Tibial artery (tissue), 4 donors: ENCODE data around the gene RARB.

Source experiments
- DNase-seq, 2 donors: peaks; one replicate each; pipeline ENCODE4 v3.0.0-alpha.2; 2019
- H3K27ac ChIP-seq, 2 donors: fragments of 200-600 bp; sonication (generic) in 1 of 2; 1 replicate in 1 of 2; 2 replicates in 1 of 2; pipeline ENCODE4 v1.5.1; 2018 to 2019; ENCODE audit warnings: mild to moderate bottlenecking in 1 of 2
- H3K27me3 ChIP-seq, 2 donors: fragments of 200-600 bp; sonication (generic) in 1 of 2; one replicate each; pipeline versions ENCODE4 v1.5.1 to v1.6.0; 2016 to 2019
- H3K36me3 ChIP-seq, 3 donors: fragments of 200-600 bp; sonication (generic) in 2 of 3; one replicate each; pipeline ENCODE4 v1.5.1; 2016 to 2019; ENCODE audit warnings: mild to moderate bottlenecking in 2 of 3
- H3K4me1 ChIP-seq, 4 donors: fragments of 200-600 bp; sonication (generic) in 2 of 4; 1 replicate in 3 of 4; 2 replicates in 1 of 4; pipeline ENCODE4 v1.5.1; 2016 to 2019
- H3K4me3 ChIP-seq, 2 donors: fragments of 200-600 bp; sonication (generic) in 1 of 2; 1 replicate in 1 of 2; 2 replicates in 1 of 2; pipeline ENCODE4 v1.5.1; 2018 to 2019; ENCODE audit warnings: mild to moderate bottlenecking in 2 of 2
- H3K9me3 ChIP-seq, 3 donors: fragments of 200-600 bp; sonication (generic) in 1 of 3; one replicate each; pipeline ENCODE4 v1.5.1; 2016 to 2019
- intact Hi-C: fragments of 100-400 bp; cut with DNase I; formaldehyde crosslinking; loops from one replicate; pipeline ENCODE4 v1.15.0; 2023; ENCODE audit warnings: low total_unique reads
- TF ChIP-seq, protein P1 (sequence below), 2 experiments: fragments of 200-600 bp in 1 of 2; fragments of 450-650 bp in 1 of 2; IDR thresholded peaks; one replicate each; pipeline ENCODE4 v1.5.1; 2017 to 2019; ENCODE audit warnings: antibody characterized with exemption in 2 of 2, mild to moderate bottlenecking in 1 of 2, moderate library complexity in 1 of 2

Gene RARB

DNA sequence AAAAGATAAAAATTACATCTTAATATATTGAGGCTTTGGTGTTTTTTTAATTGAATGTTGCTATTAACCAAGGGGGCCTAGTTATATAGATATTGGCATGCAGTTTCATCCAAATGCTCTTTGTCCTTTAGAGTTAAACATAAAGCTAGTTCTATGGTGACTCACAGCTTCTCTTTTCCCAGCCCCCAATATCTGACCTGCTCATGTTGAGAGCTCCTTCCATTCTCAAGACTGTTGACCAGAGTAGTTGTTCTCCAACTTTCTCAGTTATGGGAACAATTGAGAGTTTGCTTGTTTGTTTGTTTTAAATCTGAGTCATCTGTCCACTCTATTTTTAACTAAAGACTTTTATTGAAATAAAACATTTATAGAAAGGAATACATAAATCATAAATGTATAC is 15.8 kb upstream of the RARB start:
- Histone ChIP-seq H3K9me3 (no peaks in the 10 kb centered on the region), H3K36me3 (no peaks in the 10 kb centered on the region), H3K27me3 (no peaks in the 10 kb centered on the region), H3K27ac (no peak overlapping the region), H3K4me1 (no peaks in the 10 kb centered on the region), H3K4me3 (no peak overlapping the region)
- intact Hi-C loops: no loop called here
- no peak for DNase-seq
- TF ChIP-seq, protein P1, sequence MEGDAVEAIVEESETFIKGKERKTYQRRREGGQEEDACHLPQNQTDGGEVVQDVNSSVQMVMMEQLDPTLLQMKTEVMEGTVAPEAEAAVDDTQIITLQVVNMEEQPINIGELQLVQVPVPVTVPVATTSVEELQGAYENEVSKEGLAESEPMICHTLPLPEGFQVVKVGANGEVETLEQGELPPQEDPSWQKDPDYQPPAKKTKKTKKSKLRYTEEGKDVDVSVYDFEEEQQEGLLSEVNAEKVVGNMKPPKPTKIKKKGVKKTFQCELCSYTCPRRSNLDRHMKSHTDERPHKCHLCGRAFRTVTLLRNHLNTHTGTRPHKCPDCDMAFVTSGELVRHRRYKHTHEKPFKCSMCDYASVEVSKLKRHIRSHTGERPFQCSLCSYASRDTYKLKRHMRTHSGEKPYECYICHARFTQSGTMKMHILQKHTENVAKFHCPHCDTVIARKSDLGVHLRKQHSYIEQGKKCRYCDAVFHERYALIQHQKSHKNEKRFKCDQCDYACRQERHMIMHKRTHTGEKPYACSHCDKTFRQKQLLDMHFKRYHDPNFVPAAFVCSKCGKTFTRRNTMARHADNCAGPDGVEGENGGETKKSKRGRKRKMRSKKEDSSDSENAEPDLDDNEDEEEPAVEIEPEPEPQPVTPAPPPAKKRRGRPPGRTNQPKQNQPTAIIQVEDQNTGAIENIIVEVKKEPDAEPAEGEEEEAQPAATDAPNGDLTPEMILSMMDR (IDR thresholded peaks at IDR 0.05): no peak

DNA sequence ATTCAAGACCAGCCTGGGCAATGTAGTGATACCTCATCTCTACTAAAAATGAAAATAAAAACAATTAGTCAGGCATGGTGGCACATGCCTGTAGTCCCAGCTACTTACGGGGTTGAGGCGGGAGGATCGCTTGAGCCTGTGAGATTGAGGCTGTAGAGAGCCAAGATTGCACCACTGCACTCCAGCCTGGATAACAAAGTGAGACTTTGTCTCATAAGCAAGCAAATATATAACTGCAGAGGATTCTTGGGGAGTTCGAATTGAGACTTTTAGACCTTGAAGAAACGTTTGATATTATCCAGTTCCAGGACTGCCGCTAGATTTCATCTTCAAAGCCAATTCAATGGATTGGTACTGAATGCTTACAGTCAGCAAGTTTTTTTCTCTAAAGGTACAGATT is 11.9 kb upstream of the RARB start:
- no peaks in the 10 kb centered on the region for H3K27me3 ChIP-seq
- intact Hi-C loops: no loop called here
- no peak overlapping the region for H3K27ac ChIP-seq
- H3K4me1 ChIP-seq: no peaks in the 10 kb centered on the region
- no peak overlapping the region for H3K4me3 ChIP-seq
- TF ChIP-seq, protein P1 (IDR thresholded peaks at IDR 0.05): no peak
- no peaks in the 10 kb centered on the region for H3K9me3 ChIP-seq
- H3K36me3 ChIP-seq: no peaks in the 10 kb centered on the region
- no peak for DNase-seq

DNA sequence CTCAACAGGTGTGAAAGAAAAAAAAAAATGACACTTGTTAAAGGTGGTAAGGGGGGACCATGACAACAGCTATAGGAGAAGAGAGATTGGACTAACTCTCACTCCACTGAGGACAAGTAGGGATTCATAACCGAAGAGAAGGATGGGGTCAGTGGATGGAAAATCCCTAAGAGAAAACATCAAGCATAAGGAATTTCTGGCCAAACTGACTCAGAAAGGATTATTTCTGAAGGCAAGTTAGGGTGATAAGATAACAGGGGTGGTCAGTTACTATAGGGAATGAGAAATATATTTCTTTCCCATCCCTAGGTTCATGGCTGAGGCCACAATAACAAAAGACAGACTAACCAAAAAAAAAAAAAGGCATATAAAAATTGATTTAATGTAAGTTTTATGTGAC is 9.5 kb upstream of the RARB start:
- peaks cover 0 to 1% (median 0%) of the 10 kb centered on the region in 4 donors for H3K4me1 ChIP-seq
- H3K4me3 ChIP-seq: no peak overlapping the region
- TF ChIP-seq, protein P1 (IDR thresholded peaks at IDR 0.05): no peak
- DNase-seq: no peak
- H3K36me3 ChIP-seq: no peaks in the 10 kb centered on the region
- no peaks in the 10 kb centered on the region for H3K27me3 ChIP-seq
- no peaks in the 10 kb centered on the region for H3K9me3 ChIP-seq
- intact Hi-C loops: no loop called here
- H3K27ac ChIP-seq: no peak overlapping the region

DNA sequence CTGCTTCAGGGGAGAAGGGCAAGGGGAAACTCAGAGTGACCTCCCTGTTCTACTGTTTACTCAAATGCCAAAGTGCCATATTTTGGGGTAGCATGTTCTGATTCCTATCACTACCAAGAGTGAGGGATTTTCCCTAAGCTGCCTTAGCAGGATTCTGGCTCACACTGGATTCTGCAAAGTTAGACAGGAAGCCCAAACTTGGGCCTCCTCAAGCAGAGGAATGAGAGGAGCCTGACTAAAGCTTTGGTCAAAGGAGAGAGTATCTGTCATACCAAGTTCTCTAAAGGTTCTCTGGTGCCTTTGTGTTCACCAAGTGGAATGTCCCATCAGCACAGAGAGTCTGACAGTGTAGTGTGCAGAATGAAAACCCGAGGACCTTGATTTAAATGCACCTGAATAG is 8.8 kb upstream of the RARB start:
- Histone ChIP-seq H3K9me3 (no peaks in the 10 kb centered on the region), H3K36me3 (no peaks in the 10 kb centered on the region), H3K4me1 (peaks cover 0 to 8% (median 2%) of the 10 kb centered on the region in 4 donors), H3K27ac (no peak overlapping the region), H3K27me3 (no peaks in the 10 kb centered on the region), H3K4me3 (no peak overlapping the region)
- intact Hi-C loops: no loop called here
- no peak for DNase-seq
- TF ChIP-seq, protein P1 (IDR thresholded peaks at IDR 0.05): no peak

DNA sequence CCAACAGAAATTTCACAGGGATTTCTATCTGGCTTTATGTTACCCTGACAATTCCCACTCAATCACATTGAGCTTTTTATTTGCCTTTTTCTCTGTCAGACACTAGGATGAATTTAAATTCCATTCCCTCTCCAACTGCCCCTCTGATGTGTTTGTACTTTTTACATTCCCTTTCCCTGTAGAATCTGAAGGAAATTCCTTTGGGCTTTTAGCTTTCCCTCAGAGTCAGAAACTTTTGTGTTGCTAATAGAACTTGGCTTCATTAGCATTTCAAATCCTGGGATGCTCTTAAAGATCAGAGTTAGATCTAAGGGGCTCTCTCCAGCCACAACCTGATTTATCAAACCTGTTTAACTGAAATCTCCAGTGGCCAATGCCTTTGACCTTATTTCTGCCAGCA is 7.9 kb upstream of the RARB start:
- Histone ChIP-seq H3K4me1 (peaks cover 0 to 13% (median 2%) of the 10 kb centered on the region in 4 donors), H3K4me3 (no peak overlapping the region), H3K27me3 (no peaks in the 10 kb centered on the region), H3K27ac (no peak overlapping the region), H3K36me3 (no peaks in the 10 kb centered on the region), H3K9me3 (no peaks in the 10 kb centered on the region)
- no peak for DNase-seq
- TF ChIP-seq, protein P1 (IDR thresholded peaks at IDR 0.05): no peak
- intact Hi-C loops: no loop called here

DNA sequence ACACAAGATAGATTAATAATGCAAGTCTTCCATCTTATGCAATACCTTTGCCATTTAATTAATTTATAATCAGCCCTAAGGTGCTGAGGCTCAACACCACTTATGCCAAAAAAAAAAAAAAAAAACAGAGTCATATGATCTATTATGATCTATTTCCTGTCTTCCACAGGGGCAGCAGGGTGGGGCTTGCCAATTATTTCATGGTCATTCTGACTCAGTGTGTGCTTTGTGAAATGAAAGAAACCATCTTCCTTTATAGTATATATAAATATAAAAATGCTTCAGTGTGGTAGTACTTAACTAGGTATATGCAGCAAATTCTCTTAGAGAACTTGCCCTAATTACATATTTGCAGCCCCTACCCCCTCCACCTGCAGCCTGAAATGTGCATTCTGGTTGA is 7.2 kb upstream of the RARB start:
- intact Hi-C loops: no loop called here

More for the DNA sequence above, 7.2 kb upstream of the RARB start:
- Histone ChIP-seq H3K9me3 (no peaks in the 10 kb centered on the region), H3K27ac (no peak overlapping the region), H3K36me3 (no peaks in the 10 kb centered on the region), H3K27me3 (no peaks in the 10 kb centered on the region), H3K4me3 (no peak overlapping the region), H3K4me1 (peaks cover 0 to 13% (median 2%) of the 10 kb centered on the region in 4 donors)
- TF ChIP-seq, protein P1 (IDR thresholded peaks at IDR 0.05): no peak
- DNase-seq: no peak
